Upper lobe of right lung (tissue), 1 donor: Measurements from ENCODE around the gene GP9. TPM values are rescaled to one million over a fixed set of nuclear protein-coding genes. Genes with fewer than 3 reads are reported as not detected.

Experiments used
- ATAC-seq: fragments of 200-7000 bp; cut with Tn5 transposase; one replicate; pipeline ENCODE4 v1.9.1; 2020; ENCODE audit warnings: mild to moderate bottlenecking, moderate library complexity
- DNase-seq: peaks from one replicate; pipeline ENCODE4 v3.0.0-alpha.2; 2020
- H3K27ac ChIP-seq: fragments of 200-600 bp; one replicate; pipeline ENCODE4 v1.8.0; 2022
- H3K27me3 ChIP-seq: fragments of 200-600 bp; one replicate; pipeline ENCODE4 v1.8.0; 2022; ENCODE audit warnings: mild to moderate bottlenecking
- H3K36me3 ChIP-seq: fragments of 200-600 bp; one replicate; pipeline ENCODE4 v1.8.0; 2022
- H3K4me1 ChIP-seq: fragments of 200-600 bp; one replicate; pipeline ENCODE4 v1.8.0; 2022
- H3K4me3 ChIP-seq: fragments of 200-600 bp; one replicate; pipeline ENCODE4 v1.8.0; 2022; ENCODE audit warnings: mild to moderate bottlenecking
- H3K9me3 ChIP-seq: fragments of 200-600 bp; one replicate; pipeline ENCODE4 v1.8.0; 2022
- CTCF ChIP-seq: fragments of 200-600 bp; IDR thresholded peaks from one replicate; pipeline ENCODE4 v1.8.0; 2022; ENCODE audit warnings: antibody characterized with exemption
- intact Hi-C: fragments of 100-400 bp; cut with DNase I; formaldehyde crosslinking; loops from one replicate; pipeline ENCODE4 v1.11.0; 2022
- long read RNA-seq: library from polyadenylated mRNA; unstranded; transcript quantifications from one replicate; pipeline ENCODE4 v2.0.0, GENCODE V29; 2021
- total RNA-seq: library from RNA; stranded (reverse); fragmentation: NEBNext Ultra II Directional; extraction: Animal tissue kit (Norgen Biotek cat#: 25700); gene quantifications from one replicate; pipeline ENCODE4 v1.2.1, GENCODE V29; 2021
- donor health status: DM: no; HTN: yes; CAD: no; lungs with severe emphysema.

Gene GP9
- 1.2 TPM for total RNA-seq
- long read RNA-seq: 0 reads

GRCh38 chr3:129060276-129061022, at the start of gene GP9:
Gene GP9, plus strand, starts transcription at chr3:129060779. Its CDS starts 961 bp downstream, at chr3:129061740.
- ATAC-seq (no peak), DNase-seq (no peak)
- no peak within 1 kb of the TSS for H3K4me3 ChIP-seq
- no peaks in the 10 kb centered on the region for H3K27me3 ChIP-seq
- H3K27ac ChIP-seq: no peak within 1 kb of the TSS
- peaks cover 6% of the 10 kb centered on the region for H3K4me1 ChIP-seq
- no peaks in the 10 kb centered on the region for H3K36me3 ChIP-seq
- TF ChIP-seq CTCF: no peak
- intact Hi-C loops: no loop called here
- H3K9me3 ChIP-seq: no peaks in the 10 kb centered on the region

GRCh38 chr3:129013491-129013891, 47.1 kb upstream of the GP9 start:
- Histone ChIP-seq H3K4me1 (peaks cover 47% of the 10 kb centered on the region), H3K36me3 (no peaks in the 10 kb centered on the region)
- peak; percentile 11 for ATAC-seq

GRCh38 chr3:129014148-129014547, 46.4 kb upstream of the GP9 start:
- DNase-seq: no peak
- Histone ChIP-seq H3K27ac (peak overlapping the region; percentile 86), H3K9me3 (no peaks in the 10 kb centered on the region), H3K4me3 (no peak overlapping the region), H3K4me1 (peaks cover 53% of the 10 kb centered on the region), H3K27me3 (no peaks in the 10 kb centered on the region), H3K36me3 (no peaks in the 10 kb centered on the region)
- no peak for ATAC-seq
- no peak for TF ChIP-seq CTCF
- intact Hi-C loops: no loop called here

More at GRCh38 chr3:129013491-129013891, 47.1 kb upstream of the GP9 start:
- H3K27me3 ChIP-seq: no peaks in the 10 kb centered on the region
- no peak for TF ChIP-seq CTCF
- intact Hi-C loops: no loop called here
- H3K27ac ChIP-seq: peak overlapping the region; percentile 86
- H3K9me3 ChIP-seq: no peaks in the 10 kb centered on the region
- no peak for DNase-seq
- no peak overlapping the region for H3K4me3 ChIP-seq

- Histone ChIP-seq H3K27ac (peak overlapping the region; percentile 86), H3K36me3 (no peaks in the 10 kb centered on the region), H3K4me3 (no peak overlapping the region), H3K4me1 (peaks cover 51% of the 10 kb centered on the region), H3K9me3 (no peaks in the 10 kb centered on the region), H3K27me3 (no peaks in the 10 kb centered on the region)
- intact Hi-C loops: no loop called here
- no peak for ATAC-seq
- no peak for DNase-seq
- no peak for TF ChIP-seq CTCF
These were observed 45.7 kb upstream of the GP9 start for GRCh38 chr3:129014793-129015345.

- peaks cover 47% of the 10 kb centered on the region for H3K4me1 ChIP-seq
- ATAC-seq: peak; percentile 57
These were observed 45.0 kb upstream of the GP9 start for GRCh38 chr3:129015388-129016105.

More at GRCh38 chr3:129015388-129016105, 45.0 kb upstream of the GP9 start:
- no peaks in the 10 kb centered on the region for H3K9me3 ChIP-seq
- peak overlapping the region; percentile 86 for H3K27ac ChIP-seq
- no peak for DNase-seq
- H3K27me3 ChIP-seq: no peaks in the 10 kb centered on the region
- no peak overlapping the region for H3K4me3 ChIP-seq
- H3K36me3 ChIP-seq: no peaks in the 10 kb centered on the region
- intact Hi-C loops: no loop called here
- no peak for TF ChIP-seq CTCF
